Osteoblast (primary cell): ENCODE results near the gene TENM4. TPM values are rescaled to one million over a fixed set of nuclear protein-coding genes. Genes with fewer than 3 reads are reported as not detected.

ENCODE experiments used
- DNase-seq: peaks from one replicate; pipeline ENCODE4 v3.0.0; 2011; ENCODE audit warnings: low spot score, mixed read lengths; ENCODE audit not compliant: insufficient read length; ENCODE audit errors: missing footprints
- H2AFZ ChIP-seq: 2 replicates; pipeline ENCODE4 v1.6.0; 2011; ENCODE audit warnings: mild to moderate bottlenecking, low read length
- H3K27ac ChIP-seq: 2 replicates; pipeline ENCODE4 v1.5.1; 2011; ENCODE audit warnings: mild to moderate bottlenecking, low read depth, low read length, moderate library complexity
- H3K27me3 ChIP-seq: 2 replicates; pipeline ENCODE4 v1.6.0; 2012; ENCODE audit warnings: mild to moderate bottlenecking, control low read depth, inconsistent platforms, low read length, moderate library complexity; ENCODE audit not compliant: insufficient read depth
- H3K36me3 ChIP-seq: 2 replicates; pipeline ENCODE4 v1.5.1; 2011; ENCODE audit warnings: mild to moderate bottlenecking, low read length, control low read depth, moderate library complexity; ENCODE audit not compliant: insufficient read depth
- H3K4me1 ChIP-seq: 2 replicates; pipeline ENCODE4 v1.5.1; 2011; ENCODE audit warnings: mild to moderate bottlenecking, low read length, control low read depth, moderate library complexity; ENCODE audit not compliant: insufficient read depth
- H3K4me2 ChIP-seq: 2 replicates; pipeline ENCODE4 v1.6.0; 2011; ENCODE audit warnings: mild to moderate bottlenecking, low read length; ENCODE audit not compliant: insufficient read depth
- H3K4me3 ChIP-seq: fragments of 200-600 bp; sonication (generic); 3 replicates; pipeline ENCODE4 v1.5.1; 2012; ENCODE audit warnings: mild to moderate bottlenecking, low read length, inconsistent platforms; ENCODE audit not compliant: insufficient read depth
- H3K79me2 ChIP-seq: 2 replicates; pipeline ENCODE4 v1.6.0; 2012; ENCODE audit warnings: mild to moderate bottlenecking, low read length, control low read depth, inconsistent platforms; ENCODE audit not compliant: insufficient read depth
- H3K9me3 ChIP-seq: 2 replicates; pipeline ENCODE4 v1.5.1; 2011; ENCODE audit warnings: low read depth, low read length, control low read depth
- H4K20me1 ChIP-seq: 2 replicates; pipeline ENCODE4 v1.6.0; 2012; ENCODE audit warnings: mild to moderate bottlenecking, low read length, control low read depth; ENCODE audit not compliant: insufficient read depth
- CTCF ChIP-seq: IDR thresholded peaks from 2 replicates; pipeline ENCODE4 v1.5.1; 2011; ENCODE audit warnings: mild to moderate bottlenecking, low read depth, low read length, moderate library complexity; ENCODE audit errors: extremely low read depth
- total RNA-seq: library from RNA; depleted of rRNA; stranded (reverse); fragments of >200 nt; gene quantifications from 2 replicates; pipeline ENCODE4 v1.2.3, GENCODE V29; 2012

TENM4 gene
- total RNA-seq, 1 donor: 63.3 TPM

- Histone ChIP-seq H3K4me2 (no peak overlapping the region), H3K9me3 (no peaks in the 10 kb centered on the region), H3K27ac (no peak overlapping the region), H3K79me2 (no peaks in the 10 kb centered on the region), H4K20me1 (no peaks in the 10 kb centered on the region), H3K4me3 (no peak overlapping the region), H3K36me3 (no peaks in the 10 kb centered on the region), H3K27me3 (no peaks in the 10 kb centered on the region), H2AFZ (no peak overlapping the region), H3K4me1 (peaks cover 4% of the 10 kb centered on the region)
- no peak for TF ChIP-seq CTCF
- no peak for DNase-seq
Measured at GRCh38 chr11:79050786-79051185, 390.0 kb downstream of the TENM4 start.

- Histone ChIP-seq H3K27ac (no peak overlapping the region), H3K4me1 (no peaks in the 10 kb centered on the region), H3K4me2 (no peak overlapping the region), H3K27me3 (no peaks in the 10 kb centered on the region), H4K20me1 (no peaks in the 10 kb centered on the region), H2AFZ (no peak overlapping the region), H3K36me3 (no peaks in the 10 kb centered on the region), H3K4me3 (no peak overlapping the region), H3K79me2 (no peaks in the 10 kb centered on the region), H3K9me3 (no peaks in the 10 kb centered on the region)
- TF ChIP-seq CTCF: no peak
- no peak for DNase-seq
Measured at GRCh38 chr11:79049741-79050179, 391.1 kb downstream of the TENM4 start.

GRCh38 chr11:79047980-79048379, 392.9 kb downstream of the TENM4 start:
- no peaks in the 10 kb centered on the region for H3K79me2 ChIP-seq
- H3K4me3 ChIP-seq: no peak overlapping the region
- H3K27me3 ChIP-seq: no peaks in the 10 kb centered on the region
- H3K9me3 ChIP-seq: no peaks in the 10 kb centered on the region
- DNase-seq: no peak
- no peak for TF ChIP-seq CTCF
- H4K20me1 ChIP-seq: no peaks in the 10 kb centered on the region
- H2AFZ ChIP-seq: no peak overlapping the region
- H3K27ac ChIP-seq: no peak overlapping the region
- H3K4me1 ChIP-seq: peaks cover 4% of the 10 kb centered on the region
- H3K4me2 ChIP-seq: no peak overlapping the region
- no peaks in the 10 kb centered on the region for H3K36me3 ChIP-seq

GRCh38 chr11:79047321-79047720, 393.5 kb downstream of the TENM4 start:
- Histone ChIP-seq H3K79me2 (no peaks in the 10 kb centered on the region), H3K27ac (no peak overlapping the region), H3K4me2 (no peak overlapping the region), H3K36me3 (no peaks in the 10 kb centered on the region), H4K20me1 (no peaks in the 10 kb centered on the region), H3K27me3 (no peaks in the 10 kb centered on the region), H3K9me3 (no peaks in the 10 kb centered on the region), H3K4me1 (peaks cover 4% of the 10 kb centered on the region), H2AFZ (no peak overlapping the region), H3K4me3 (no peak overlapping the region)
- TF ChIP-seq CTCF: no peak
- no peak for DNase-seq
